CD4-positive, alpha-beta T cell (primary cell): ENCODE data around the gene OSBPL5. TPM values are rescaled to one million over a fixed set of nuclear protein-coding genes. Genes with fewer than 3 reads are reported as not detected.

Experiments
- ATAC-seq: fragments of 200-7000 bp; cut with Tn5 transposase; one replicate; pipeline ENCODE4 v1.10.0; 2022; ENCODE audit warnings: mild to moderate bottlenecking; ENCODE audit not compliant: poor library complexity
- CTCF ChIA-PET: fragments of 350-600 bp; sonication (Branson Sonifier 250); formaldehyde crosslinking; loops from one replicate; lab custom pipeline; 2021; ENCODE audit warnings: antibody characterized with exemption, inconsistent platforms; lab: Charles Lee
- POLR2A ChIA-PET: fragments of 350-600 bp; sonication (Branson Sonifier 250); formaldehyde crosslinking; loops from one replicate; lab custom pipeline; 2021; ENCODE audit warnings: antibody characterized with exemption, inconsistent platforms; lab: Charles Lee
- DNase-seq, 14 experiments: peaks; one replicate each; pipeline ENCODE4 v3.0.0-alpha.2; 2013 to 2020; ENCODE audit warnings: mixed read lengths in 2 of 14
- H3K27ac ChIP-seq, 2 donors: one replicate each; pipeline versions ENCODE4 v1.5.1 to v1.7.0; 2013; ENCODE audit warnings: low read length in 2 of 2, low read depth in 1 of 2, mild to moderate bottlenecking in 1 of 2
- H3K27me3 ChIP-seq, 2 experiments: 1 replicate in 1 of 2; 2 replicates in 1 of 2; pipeline versions ENCODE4 v1.6.1 to v1.7.0; 2013; ENCODE audit warnings: low read length in 2 of 2, control low read depth in 1 of 2, mild to moderate bottlenecking in 1 of 2, moderate library complexity in 1 of 2; ENCODE audit not compliant: insufficient read depth in 2 of 2, control insufficient read depth in 1 of 2
- H3K36me3 ChIP-seq: one replicate; pipeline ENCODE4 v1.6.1; 2013; ENCODE audit warnings: low read length, control low read depth; ENCODE audit not compliant: insufficient read depth
- H3K4me1 ChIP-seq: one replicate; pipeline ENCODE4 v1.6.1; 2013; ENCODE audit warnings: low read length, control low read depth; ENCODE audit not compliant: insufficient read depth
- H3K4me3 ChIP-seq: one replicate; pipeline ENCODE4 v1.5.1; 2013; ENCODE audit warnings: mild to moderate bottlenecking, low read length, moderate library complexity
- H3K9me3 ChIP-seq, 2 experiments: 1 replicate in 1 of 2; 2 replicates in 1 of 2; pipeline versions ENCODE4 v1.6.1 to v1.7.0; 2013; ENCODE audit warnings: low read length in 2 of 2, mild to moderate bottlenecking in 2 of 2, control low read depth in 1 of 2, moderate library complexity in 1 of 2; ENCODE audit not compliant: control insufficient read depth in 1 of 2, insufficient read depth in 1 of 2
- H3K27ac Mint-ChIP-seq: one replicate; pipeline ENCODE4 v1.8.0; 2020; ENCODE audit warnings: mixed read lengths
- H3K27me3 Mint-ChIP-seq: one replicate; pipeline ENCODE4 v1.8.0; 2021; ENCODE audit warnings: mixed read lengths
- H3K36me3 Mint-ChIP-seq: one replicate; pipeline ENCODE4 v1.8.0; 2021; ENCODE audit warnings: low read depth, mixed read lengths
- H3K4me1 Mint-ChIP-seq: one replicate; pipeline ENCODE4 v1.8.0; 2021; ENCODE audit warnings: low read depth, mixed read lengths
- H3K4me3 Mint-ChIP-seq: one replicate; pipeline ENCODE4 v1.8.0; 2020; ENCODE audit warnings: mild to moderate bottlenecking, mixed read lengths
- H3K9me3 Mint-ChIP-seq: one replicate; pipeline ENCODE4 v1.8.0; 2020; ENCODE audit warnings: mixed read lengths
- CTCF ChIP-seq: fragments of 200-600 bp; IDR thresholded peaks from one replicate; pipeline ENCODE4 v1.8.0; 2022; ENCODE audit warnings: antibody characterized with exemption, mild to moderate bottlenecking
- intact Hi-C, 2 experiments: fragments of 100-400 bp; cut with DNase I in 1 of 2; cut with micrococcal nuclease in 1 of 2; formaldehyde crosslinking; loops; one replicate each; pipeline versions ENCODE4 v1.15.1 to v1.9.0; 2023 to 2025; cut with DNase I, micrococcal nuclease
- total RNA-seq, 174 experiments: library from RNA in 2 of 174; stranded (reverse) in 2 of 174; gene quantifications; one replicate each; pipeline ENCODE4 v1.2.3 and lab custom pipeline; 2021 to 2026

Gene OSBPL5
- total RNA-seq, 2 experiments from 2014 or later, result 6.7 to 9.1 TPM

- H3K4me1 ChIP-seq, result peaks cover 79% of the 10 kb centered on the region
- peak overlapping the region; percentile 86 for H3K27ac Mint-ChIP-seq
- DNase-seq, result peak in 1 of 14 experiments; percentile 17
- peaks cover 42% of the 10 kb centered on the region for H3K36me3 ChIP-seq
- no peak overlapping the region for H3K27ac ChIP-seq
- no peak overlapping the region for H3K4me3 ChIP-seq
- ChIA-PET POLR2A (interaction anchor here (1.0 to 1.8 kb wide), 2 partner anchors 37 to 60 kb away, joined by 3 to 7 read pairs; no protein-coding TSS in a partner anchor), CTCF (interaction anchor here (4.1 kb wide), 1 partner anchor 40 kb away, joined by 24 read pairs; no protein-coding TSS in a partner anchor)
- H3K4me3 Mint-ChIP-seq, result peak overlapping the region; percentile 18
- no peak for TF ChIP-seq CTCF
- no peaks in the 10 kb centered on the region for H3K9me3 ChIP-seq
- H3K9me3 Mint-ChIP-seq, result no peaks in the 10 kb centered on the region
- peaks cover 13% of the 10 kb centered on the region for H3K36me3 Mint-ChIP-seq
- peaks cover 53% of the 10 kb centered on the region for H3K4me1 Mint-ChIP-seq
- H3K27me3 ChIP-seq, result no peaks in the 10 kb centered on the region
- no peak for ATAC-seq
- intact Hi-C loops, result loop anchor here in 1 of 2 experiments (10.0 kb wide), 3 partner anchors 323 to 647 kb away; partner anchors contain the start of genes KCNQ1, TRPM5, TSSC4 and ZNF195
- H3K27me3 Mint-ChIP-seq, result no peaks in the 10 kb centered on the region
These were observed 113.7 kb downstream of the OSBPL5 start for GRCh38 chr11:3051196-3052108.

DNA sequence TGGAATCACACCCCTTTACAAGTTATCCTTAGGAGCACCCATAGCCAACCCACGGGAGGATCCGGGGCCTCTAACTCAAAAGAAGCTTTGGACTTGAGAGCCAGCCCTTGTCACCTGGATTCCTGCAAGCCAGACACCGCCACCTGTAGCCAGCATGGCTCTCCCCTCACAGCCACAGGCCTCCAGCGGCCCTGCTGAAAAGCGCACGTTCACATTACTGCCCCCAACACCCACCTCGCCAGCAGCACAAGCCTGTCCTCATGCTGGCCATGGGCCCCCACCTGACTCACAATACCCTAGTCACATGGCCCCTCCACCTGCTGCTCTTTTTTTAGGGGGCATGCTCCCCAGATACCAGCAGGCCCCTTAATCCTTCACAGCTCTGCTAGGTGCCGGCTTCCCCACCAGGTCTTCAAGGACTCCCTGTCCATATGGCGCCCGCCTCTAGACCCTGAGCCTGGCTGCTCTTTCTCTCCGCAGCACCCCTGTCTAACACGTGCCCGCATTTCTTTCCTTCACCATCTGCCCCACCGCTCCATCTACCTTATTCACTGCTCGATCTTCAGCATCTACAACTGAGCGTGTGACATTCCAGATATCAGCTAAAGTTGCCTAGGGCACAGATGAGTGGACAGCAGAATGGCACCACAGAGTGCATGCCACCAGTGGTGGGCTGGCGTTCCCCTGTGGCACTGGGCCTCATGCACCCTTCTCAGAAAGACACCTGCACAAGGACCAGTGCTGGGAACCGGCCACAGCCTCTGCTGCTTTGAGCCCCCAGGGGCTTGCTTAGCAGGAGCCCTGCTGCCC is 114.5 kb downstream of the OSBPL5 start:
- H3K36me3 Mint-ChIP-seq, result peaks cover 13% of the 10 kb centered on the region
- Histone ChIP-seq H3K4me1 (peaks cover 71% of the 10 kb centered on the region), H3K36me3 (peaks cover 50% of the 10 kb centered on the region), H3K9me3 (no peaks in the 10 kb centered on the region), H3K27me3 (no peaks in the 10 kb centered on the region), H3K27ac (peak overlapping the region in 1 of 2 donors; percentile 23), H3K4me3 (no peak overlapping the region)
- ATAC-seq (no peak), DNase-seq (peak in 1 of 14 experiments; percentile 13)
- no peaks in the 10 kb centered on the region for H3K27me3 Mint-ChIP-seq
- peak overlapping the region; percentile 86 for H3K27ac Mint-ChIP-seq
- CTCF ChIA-PET, result interaction anchor here (4.1 kb wide), 1 partner anchor 41 kb away, joined by 24 read pairs; no protein-coding TSS in a partner anchor
- peak overlapping the region; percentile 18 for H3K4me3 Mint-ChIP-seq
- peaks cover 45% of the 10 kb centered on the region for H3K4me1 Mint-ChIP-seq
- H3K9me3 Mint-ChIP-seq, result no peaks in the 10 kb centered on the region
- TF ChIP-seq CTCF, result no peak
- POLR2A ChIA-PET, result interaction anchor here (0.9 to 1.8 kb wide), 5 partner anchors 13 to 58 kb away, joined by 4 to 7 read pairs (median 6); partner anchors contain the start of gene NAP1L4
- intact Hi-C loops, result loop anchor here in 1 of 2 experiments (10.0 kb wide), 3 partner anchors 324 to 646 kb away; partner anchors contain the start of genes KCNQ1, TRPM5, TSSC4 and ZNF195
